GM08714 (cell line): ENCODE results near the gene PPIE.
A peak's percentile ranks its signal among the peaks of the same experiment; 100 is the strongest.
"Not testable (repeated sequence)": the region's sequence is repeated elsewhere in the genome, so short reads cannot be mapped to it uniquely, and the experiment has no call there.

Experiments
- H3K4me3 ChIP-seq: fragments of 200-500 bp; sonication (Bioruptor generic); 2 replicates; pipeline ENCODE4 v1.5.1; 2014; ENCODE audit warnings: mild to moderate bottlenecking, low read length, inconsistent platforms
- ZNF274 ChIP-seq: IDR thresholded peaks from 2 replicates; pipeline ENCODE4 v1.6.1; 2012; ENCODE audit warnings: mild to moderate bottlenecking, low read depth, low read length

Gene PPIE

GRCh38 chr1:39776400-39776713 lies 37.7 kb downstream of the PPIE start:
- no peak overlapping the region for H3K4me3 ChIP-seq
- TF ChIP-seq ZNF274: no peak

DNA sequence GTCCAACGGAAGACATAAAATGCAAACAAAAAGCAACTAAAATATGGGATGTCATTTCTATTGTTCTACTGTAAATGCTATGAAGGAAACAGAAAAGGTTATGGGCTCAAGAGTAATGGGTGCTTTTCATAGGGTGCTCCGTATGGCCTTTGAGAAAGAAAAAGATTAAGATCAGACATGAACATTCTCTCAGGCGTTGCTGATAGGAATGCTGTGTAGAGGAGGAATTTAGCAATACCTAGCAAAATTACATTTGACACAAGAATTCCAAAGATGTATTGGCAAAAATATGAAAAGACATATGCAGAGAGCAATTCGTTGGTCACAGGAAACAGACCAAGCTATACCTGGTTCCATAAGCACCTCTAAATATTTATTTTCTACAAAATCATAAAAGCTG lies 38.2 kb downstream of the PPIE start:
- TF ChIP-seq ZNF274: no peak
- H3K4me3 ChIP-seq: no peak overlapping the region

- no peak for TF ChIP-seq ZNF274
- H3K4me3 ChIP-seq: no peak overlapping the region
Observed at GRCh38 chr1:39777306-39777705, 38.6 kb downstream of the PPIE start.

GRCh38 chr1:39777896-39778295 lies 39.2 kb downstream of the PPIE start:
- not testable (repeated sequence) for H3K4me3 ChIP-seq

DNA sequence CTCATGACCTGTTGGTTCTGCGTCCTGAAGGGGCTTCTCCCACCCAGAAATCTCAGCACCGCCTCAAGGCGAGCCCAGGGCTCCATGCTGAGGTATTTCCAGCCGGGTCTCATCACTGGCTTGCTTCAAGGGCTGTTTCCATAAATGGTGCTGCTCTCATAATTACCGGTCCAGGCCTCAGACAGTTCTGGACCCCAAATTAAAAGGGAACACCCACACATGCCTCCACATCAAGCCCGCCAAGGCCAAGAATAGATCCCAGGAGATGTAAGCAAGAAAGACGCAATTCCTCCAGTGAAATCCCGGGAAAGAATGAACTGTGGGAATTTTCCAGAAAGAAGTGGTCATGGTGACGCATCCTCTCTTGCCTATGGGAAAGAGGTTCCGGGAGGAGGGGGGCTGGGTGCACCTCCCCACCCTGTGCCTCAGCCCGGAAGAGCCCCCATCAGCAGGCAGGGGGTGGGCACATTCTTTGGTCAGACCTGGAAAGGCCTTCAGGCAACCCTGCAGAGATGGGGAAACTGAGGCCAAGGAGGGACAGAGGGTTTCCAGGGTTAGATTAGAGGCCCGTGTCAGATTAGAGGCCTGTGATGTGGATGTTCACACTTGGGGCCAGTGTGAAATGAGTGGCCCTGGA lies 39.9 kb downstream of the PPIE start:
- not testable (repeated sequence) for H3K4me3 ChIP-seq

DNA sequence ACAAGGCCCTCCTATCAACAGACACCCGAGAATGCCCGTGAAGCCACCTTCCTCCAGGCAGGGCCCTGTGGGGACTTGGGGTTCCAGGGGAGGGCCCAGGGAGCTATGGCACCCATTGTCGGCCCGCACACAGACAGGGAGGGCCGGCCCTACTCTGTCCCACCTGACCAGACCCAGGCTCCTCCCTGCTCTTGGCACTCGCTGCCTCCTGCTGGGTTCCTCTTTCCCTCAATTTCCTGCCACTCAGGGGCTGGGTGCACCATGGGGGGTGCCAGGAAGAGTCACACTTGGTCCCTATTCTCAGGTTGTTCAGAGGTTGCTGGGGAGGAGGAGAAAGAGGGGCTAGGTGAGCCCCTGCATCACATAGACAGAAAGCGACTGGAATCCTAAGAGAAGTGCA lies 40.5 kb downstream of the PPIE start:
- no peak for TF ChIP-seq ZNF274
- no peak overlapping the region for H3K4me3 ChIP-seq

DNA sequence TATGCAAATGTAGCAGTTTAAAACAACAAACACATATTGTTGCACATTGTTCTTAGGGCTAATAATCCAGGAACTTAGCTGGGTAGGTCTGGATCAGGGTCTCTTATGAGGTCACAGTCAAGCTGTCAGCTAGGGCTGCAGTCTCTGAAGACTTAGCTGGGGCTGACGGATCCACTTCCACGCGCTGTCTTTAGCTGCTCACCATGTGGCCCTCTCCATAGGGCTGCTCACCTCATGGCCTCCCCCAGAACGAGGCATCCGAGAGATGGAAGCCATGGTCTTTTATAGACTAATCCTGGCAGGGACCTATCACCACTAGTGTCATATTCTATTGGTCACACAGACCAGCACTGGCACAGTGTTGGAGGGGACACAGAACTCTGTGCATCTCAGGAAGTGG lies 41.1 kb downstream of the PPIE start:
- no peak for TF ChIP-seq ZNF274
- H3K4me3 ChIP-seq: no peak overlapping the region

DNA sequence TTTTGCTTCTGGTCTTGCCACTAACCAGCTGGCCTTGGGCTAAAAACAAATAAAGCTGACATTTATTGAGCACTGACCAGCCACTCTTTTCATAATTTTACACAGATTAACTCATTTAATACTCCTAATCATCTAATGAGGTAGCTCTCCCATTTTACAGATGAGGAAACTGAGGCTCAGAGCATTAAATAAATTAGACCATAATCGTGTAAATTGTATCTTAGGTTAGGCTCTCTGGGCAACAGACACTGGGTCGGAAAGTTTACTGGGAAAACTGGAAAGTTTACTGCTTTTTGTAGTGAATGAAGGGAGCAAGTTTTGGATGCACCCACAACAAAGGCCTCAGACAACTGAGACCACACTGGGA lies 42.6 kb downstream of the PPIE start:
- no peak overlapping the region for H3K4me3 ChIP-seq
- TF ChIP-seq ZNF274: no peak

- no peak overlapping the region for H3K4me3 ChIP-seq
- TF ChIP-seq ZNF274: no peak
Observed at GRCh38 chr1:39782103-39782502, 43.4 kb downstream of the PPIE start.

DNA sequence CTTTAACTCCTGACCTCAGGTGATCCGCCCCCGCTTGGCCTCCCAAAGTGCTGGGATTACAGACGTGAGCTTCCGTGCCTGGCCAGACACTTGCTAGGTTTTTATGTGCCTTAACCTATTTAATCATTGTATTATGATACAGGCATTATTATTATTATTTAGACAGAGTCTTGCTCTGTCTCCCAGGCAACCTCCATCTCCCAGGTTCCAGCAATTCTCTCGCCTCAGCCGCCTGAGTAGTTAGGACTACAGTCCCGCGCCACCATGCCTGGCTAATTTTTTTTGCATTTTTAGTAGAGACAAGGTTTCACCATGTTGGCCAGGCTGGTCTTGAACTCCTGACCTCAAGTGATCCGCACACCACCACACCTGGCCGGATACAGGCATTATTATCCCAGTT lies 44.0 kb downstream of the PPIE start:
- not testable (repeated sequence) for H3K4me3 ChIP-seq

GRCh38 chr1:39786303-39787107 lies 47.8 kb downstream of the PPIE start:
- H3K4me3 ChIP-seq: not testable (repeated sequence)

DNA sequence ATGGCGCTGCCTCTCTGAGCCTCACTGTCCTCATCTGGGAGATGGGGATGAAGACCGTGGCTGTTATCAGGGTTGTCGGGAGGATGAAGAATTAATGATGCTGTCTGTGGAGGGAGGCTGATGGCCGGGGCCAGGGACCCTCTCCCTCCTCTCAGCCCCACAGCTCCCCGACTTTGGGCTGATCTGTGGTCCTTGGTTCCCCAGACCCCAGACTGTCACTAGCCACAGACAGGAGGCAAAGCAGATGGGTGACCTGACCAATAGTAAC lies 48.4 kb downstream of the PPIE start:
- H3K4me3 ChIP-seq: not testable (repeated sequence)

- H3K4me3 ChIP-seq: no peak overlapping the region; the same call in 1 of the 2 replicates
- TF ChIP-seq ZNF274: no peak
Observed at GRCh38 chr1:39787468-39787867, 48.8 kb downstream of the PPIE start.

DNA sequence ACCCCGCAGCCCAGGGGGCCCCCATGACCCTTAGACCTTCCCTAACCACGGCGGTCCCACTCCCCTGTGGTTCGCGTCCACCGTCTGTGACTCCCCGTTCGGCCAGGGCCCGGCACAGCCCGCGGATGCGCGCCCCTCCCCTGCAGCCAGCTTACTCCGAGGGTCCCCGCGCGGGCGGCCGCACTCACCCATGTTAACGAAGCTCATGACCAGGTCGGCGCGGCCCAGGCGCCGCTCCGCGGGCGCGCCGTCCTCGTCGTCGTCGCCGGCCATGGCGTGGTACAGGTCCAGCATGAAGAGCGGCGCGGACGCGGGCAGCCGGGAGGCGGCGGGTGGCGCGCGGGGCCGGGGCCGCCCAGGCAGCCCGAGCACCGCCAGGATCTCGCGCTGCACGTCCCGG lies 49.3 kb downstream of the PPIE start:
- H3K4me3 ChIP-seq: peak overlapping the region; percentile 33; the same call in 1 of the 2 replicates

- TF ChIP-seq ZNF274: no peak
- H3K4me3 ChIP-seq: peak overlapping the region; percentile 33; the same call in 1 of the 2 replicates
Observed at GRCh38 chr1:39788426-39788757, 49.7 kb downstream of the PPIE start.

GRCh38 chr1:39788758-39789570 lies 50.3 kb downstream of the PPIE start, which contains the start of gene BMP8B:
Gene BMP8B (minus strand): TSS chr1:39788865. CDS start chr1:39788485, 380 bp downstream.
- H3K4me3 ChIP-seq: peak within 1 kb of the TSS; percentile 33; the same call in 1 of the 2 replicates
- no peak for TF ChIP-seq ZNF274
